Measurements from ENCODE around the gene LENG8. TPM values are rescaled to one million over a fixed set of nuclear protein-coding genes. Genes with fewer than 3 reads are reported as not detected.

LENG8 gene
- total and polyA plus RNA-seq, 8 donors, result 121 to 213 (median 153) TPM

GRCh38 chr19:54434112-54434872 lies 14.7 kb upstream of the LENG8 start:
- intact Hi-C loops (cut with DNase I), result no loop called here
- peaks cover 0 to 24% of the 10 kb centered on the region in 2 donors for H3K27me3 ChIP-seq
- no peaks in the 10 kb centered on the region for H3K9me3 ChIP-seq
- H3K4me3 ChIP-seq, result no peak overlapping the region
- no peak for DNase-seq
- TF ChIP-seq, protein P1, sequence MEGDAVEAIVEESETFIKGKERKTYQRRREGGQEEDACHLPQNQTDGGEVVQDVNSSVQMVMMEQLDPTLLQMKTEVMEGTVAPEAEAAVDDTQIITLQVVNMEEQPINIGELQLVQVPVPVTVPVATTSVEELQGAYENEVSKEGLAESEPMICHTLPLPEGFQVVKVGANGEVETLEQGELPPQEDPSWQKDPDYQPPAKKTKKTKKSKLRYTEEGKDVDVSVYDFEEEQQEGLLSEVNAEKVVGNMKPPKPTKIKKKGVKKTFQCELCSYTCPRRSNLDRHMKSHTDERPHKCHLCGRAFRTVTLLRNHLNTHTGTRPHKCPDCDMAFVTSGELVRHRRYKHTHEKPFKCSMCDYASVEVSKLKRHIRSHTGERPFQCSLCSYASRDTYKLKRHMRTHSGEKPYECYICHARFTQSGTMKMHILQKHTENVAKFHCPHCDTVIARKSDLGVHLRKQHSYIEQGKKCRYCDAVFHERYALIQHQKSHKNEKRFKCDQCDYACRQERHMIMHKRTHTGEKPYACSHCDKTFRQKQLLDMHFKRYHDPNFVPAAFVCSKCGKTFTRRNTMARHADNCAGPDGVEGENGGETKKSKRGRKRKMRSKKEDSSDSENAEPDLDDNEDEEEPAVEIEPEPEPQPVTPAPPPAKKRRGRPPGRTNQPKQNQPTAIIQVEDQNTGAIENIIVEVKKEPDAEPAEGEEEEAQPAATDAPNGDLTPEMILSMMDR (IDR thresholded peaks at IDR 0.05), result no peak
- H3K27ac ChIP-seq, result no peak overlapping the region
- ATAC-seq, result no peak
- no peaks in the 10 kb centered on the region for H3K36me3 ChIP-seq
- H3K4me1 ChIP-seq, result peaks cover 0 to 13% of the 10 kb centered on the region in 2 donors

DNA sequence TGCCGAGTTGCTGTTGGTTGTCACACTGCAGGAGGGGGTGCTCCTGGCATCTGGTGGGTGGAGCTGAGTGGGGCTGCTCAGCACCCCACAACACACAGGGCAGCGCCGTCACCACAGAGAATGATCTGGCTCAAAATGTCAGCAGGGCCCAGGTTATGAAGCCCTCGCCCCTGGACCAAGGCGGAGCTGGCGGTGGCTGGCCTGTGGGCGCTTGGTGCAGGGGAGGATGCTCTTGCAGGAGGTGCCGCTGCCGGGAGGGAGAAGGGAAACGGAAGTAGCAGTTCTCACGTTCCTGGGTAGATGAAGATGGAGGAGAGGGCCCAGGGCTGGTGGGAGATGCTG lies 14.2 kb upstream of the LENG8 start:
- H3K36me3 ChIP-seq, result no peaks in the 10 kb centered on the region
- no peak for ATAC-seq
- no peak for DNase-seq
- H3K4me1 ChIP-seq, result peaks cover 0 to 13% of the 10 kb centered on the region in 2 donors
- H3K4me3 ChIP-seq, result no peak overlapping the region
- H3K27ac ChIP-seq, result no peak overlapping the region
- peaks cover 0 to 19% of the 10 kb centered on the region in 2 donors for H3K27me3 ChIP-seq
- TF ChIP-seq, protein P1 (IDR thresholded peaks at IDR 0.05), result no peak
- intact Hi-C loops (cut with DNase I), result no loop called here
- H3K9me3 ChIP-seq, result no peaks in the 10 kb centered on the region

DNA sequence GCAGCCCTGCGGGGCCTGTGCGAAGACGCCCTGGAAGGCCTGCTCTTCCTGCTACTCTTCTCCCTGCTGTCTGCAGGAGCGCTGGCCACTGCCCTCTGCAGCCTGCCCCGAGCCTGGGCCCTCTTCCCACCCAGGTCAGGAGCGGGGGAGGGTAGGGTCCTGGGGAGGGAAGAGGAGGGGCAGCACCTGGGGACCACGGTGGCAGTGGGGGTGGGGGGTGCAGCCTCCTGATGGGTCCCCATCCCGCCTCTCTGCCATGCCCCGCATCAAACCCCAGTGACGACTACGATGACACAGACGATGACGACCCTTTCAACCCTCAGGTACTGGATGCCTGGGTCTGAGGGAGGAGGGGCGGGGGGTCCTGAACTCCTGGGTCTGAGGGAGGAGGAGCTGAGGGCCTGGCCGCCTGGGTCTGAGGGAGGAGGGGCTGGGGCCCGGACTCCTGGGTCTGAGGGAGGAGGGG lies 13.4 kb upstream of the LENG8 start:
- intact Hi-C loops (cut with DNase I), result no loop called here
- no peak overlapping the region for H3K27ac ChIP-seq
- H3K4me3 ChIP-seq, result no peak overlapping the region
- DNase-seq, result no peak
- peaks cover 0 to 10% of the 10 kb centered on the region in 2 donors for H3K4me1 ChIP-seq
- H3K36me3 ChIP-seq, result peaks cover 0 to 4% of the 10 kb centered on the region in 2 donors
- H3K27me3 ChIP-seq, result peaks cover 0 to 11% of the 10 kb centered on the region in 2 donors
- no peaks in the 10 kb centered on the region for H3K9me3 ChIP-seq
- no peak for ATAC-seq
- TF ChIP-seq, protein P1 (IDR thresholded peaks at IDR 0.05), result no peak

GRCh38 chr19:54436031-54436523 lies 12.9 kb upstream of the LENG8 start:
- ATAC-seq, result no peak
- no peaks in the 10 kb centered on the region for H3K9me3 ChIP-seq
- no peak for DNase-seq
- no peak overlapping the region for H3K27ac ChIP-seq
- peaks cover 0 to 5% of the 10 kb centered on the region in 2 donors for H3K4me1 ChIP-seq
- peaks cover 0 to 7% of the 10 kb centered on the region in 2 donors for H3K36me3 ChIP-seq
- intact Hi-C loops (cut with DNase I), result no loop called here
- no peak overlapping the region for H3K4me3 ChIP-seq
- TF ChIP-seq, protein P1 (IDR thresholded peaks at IDR 0.05), result no peak
- peaks cover 0 to 6% of the 10 kb centered on the region in 2 donors for H3K27me3 ChIP-seq

GRCh38 chr19:54436628-54437252 lies 12.3 kb upstream of the LENG8 start:
- no peak overlapping the region for H3K4me3 ChIP-seq
- H3K27ac ChIP-seq, result no peak overlapping the region
- H3K4me1 ChIP-seq, result no peaks in the 10 kb centered on the region
- no peak for ATAC-seq
- H3K36me3 ChIP-seq, result peaks cover 0 to 7% of the 10 kb centered on the region in 2 donors
- TF ChIP-seq, protein P1 (IDR thresholded peaks at IDR 0.05), result no peak
- intact Hi-C loops (cut with DNase I), result no loop called here
- DNase-seq, result no peak
- H3K27me3 ChIP-seq, result no peaks in the 10 kb centered on the region
- H3K9me3 ChIP-seq, result no peaks in the 10 kb centered on the region
